Measurements from ENCODE around the gene PTPN11.
"Not testable (repeated sequence)": the region's sequence is repeated elsewhere in the genome, so short reads cannot be mapped to it uniquely, and the experiment has no call there.

DNA sequence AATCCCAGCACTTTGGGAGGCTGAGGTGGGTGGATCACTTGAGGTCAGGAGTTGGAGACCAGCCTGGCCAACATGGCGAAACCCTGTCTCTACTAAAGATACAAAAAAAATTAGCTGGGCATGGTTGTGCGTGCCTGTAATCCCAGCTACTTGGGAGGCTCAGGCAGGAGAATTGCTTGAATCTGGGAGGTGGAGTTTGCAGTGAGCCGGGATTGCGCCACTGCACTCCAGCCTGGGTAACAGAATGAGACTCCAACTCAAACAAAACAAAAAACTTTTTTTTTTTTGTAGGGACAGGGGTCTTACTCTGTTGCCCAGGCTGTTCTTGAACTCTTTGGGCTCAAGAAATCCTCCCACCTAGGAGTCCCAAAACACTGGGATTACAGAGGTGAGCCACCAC lies 3.3 kb upstream of the PTPN11 start:
- not testable (repeated sequence) for TF ChIP-seq EZH2phosphoT487 (IDR thresholded peaks at IDR 0.05; ENCODE audit: insufficient read depth, low read depth); EZH2 (IDR thresholded peaks at IDR 0.05; ENCODE audit: insufficient read depth, poor library complexity, severe bottlenecking)
